ENCODE measurements around the gene OS9.

OS9 gene

DNA sequence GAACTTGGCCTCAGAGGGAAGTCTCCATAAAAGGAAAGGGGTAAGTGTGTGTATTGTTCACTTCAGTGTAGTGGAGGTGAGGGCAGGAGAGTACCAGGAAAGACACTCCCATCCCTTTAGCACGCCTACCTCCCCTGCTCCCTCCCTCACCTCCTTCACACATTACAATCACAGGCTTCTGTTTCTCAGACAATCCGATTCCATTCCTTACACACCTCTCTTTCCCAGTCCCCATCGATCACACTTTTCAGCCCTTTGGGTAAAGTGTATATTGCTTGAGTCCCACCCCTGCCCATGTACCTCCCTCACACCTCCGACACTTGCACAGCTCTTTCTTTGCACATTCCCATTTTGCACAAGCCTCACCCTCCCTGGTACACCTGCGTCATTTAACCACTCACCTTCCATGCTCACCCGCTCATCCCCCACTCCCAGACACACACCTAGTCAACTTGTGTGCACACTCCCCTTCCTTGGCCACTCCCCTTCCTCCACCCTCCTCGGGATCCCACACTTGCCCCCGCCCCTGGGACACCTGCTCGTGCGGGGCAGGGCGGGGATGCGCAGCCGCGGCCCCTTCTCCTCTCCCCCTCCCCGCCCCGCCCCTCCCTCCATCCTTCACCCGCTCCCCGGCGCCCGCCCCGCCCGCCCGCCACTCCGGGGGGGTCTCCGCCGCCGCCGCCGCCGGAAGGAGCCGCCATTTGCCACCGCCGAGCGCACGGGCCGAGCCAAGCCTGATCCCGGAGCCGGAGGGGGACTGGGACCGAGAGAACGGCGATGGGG lies 60.7 kb downstream of the OS9 start, which contains the start of gene MARCHF9:
Gene MARCHF9, plus strand, starts transcription at position 693 of the 783 bp plus-strand sequence. CDS start 426 bp downstream, outside the sequence.
- DNase-seq, result peak; percentile 66

GRCh38 chr12:57755194-57755453 lies 61.2 kb downstream of the OS9 start:
- no peak for DNase-seq

- DNase-seq, result no peak
Measured at GRCh38 chr12:57755454-57756372, 61.8 kb downstream of the OS9 start.

- no peak for DNase-seq
Measured at GRCh38 chr12:57756406-57757341, 62.7 kb downstream of the OS9 start.

DNA sequence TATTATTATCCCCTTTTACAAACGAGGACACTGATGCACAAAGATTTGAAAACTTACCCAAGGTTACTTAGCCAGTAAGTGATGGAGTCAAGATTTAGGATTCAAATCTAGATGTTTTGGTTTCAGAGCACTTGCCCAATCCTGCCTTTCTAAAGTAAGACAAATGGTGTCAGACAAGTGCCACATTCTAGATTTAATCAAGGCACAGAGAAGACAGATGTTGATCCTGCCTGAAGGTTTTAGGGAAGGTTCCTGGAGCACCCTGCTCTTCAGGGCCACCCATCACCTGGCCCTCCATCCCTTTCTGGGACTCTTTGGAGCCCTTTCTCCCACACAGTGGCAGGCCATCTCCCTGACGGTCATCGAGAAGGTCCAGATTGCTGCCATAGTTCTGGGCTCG lies 63.8 kb downstream of the OS9 start:
- DNase-seq, result no peak

- no peak for DNase-seq
Measured at GRCh38 chr12:57758552-57759359, 64.8 kb downstream of the OS9 start.

DNA sequence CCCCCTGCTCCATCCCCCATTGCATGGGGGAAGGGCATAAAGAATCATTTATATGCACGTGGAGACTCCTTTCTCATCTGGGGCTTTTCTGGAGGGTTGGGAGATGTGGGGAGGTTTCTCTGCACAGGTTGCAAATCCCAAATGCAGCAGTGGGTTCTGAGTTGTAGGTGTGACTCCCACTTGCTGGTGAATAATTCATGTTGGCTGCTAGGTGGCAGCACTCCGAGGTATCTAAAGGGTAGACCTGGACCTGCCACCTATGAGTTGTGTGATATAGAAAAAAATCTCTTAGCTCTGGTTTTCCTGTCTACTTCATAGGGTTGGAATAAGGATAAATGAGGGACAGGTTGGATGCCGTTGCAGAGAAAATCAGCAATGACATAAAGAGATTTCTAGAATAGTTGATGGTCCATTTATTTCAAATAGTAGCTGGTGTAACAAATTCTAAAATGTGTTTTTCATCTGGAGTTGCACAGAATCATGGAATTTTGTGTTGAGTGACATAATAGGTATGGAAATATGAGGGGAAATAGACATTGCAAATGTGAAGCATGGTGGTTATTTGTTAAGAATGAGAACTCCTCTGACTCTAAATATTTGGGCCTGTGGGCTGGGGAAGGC lies 65.5 kb downstream of the OS9 start:
- no peak for DNase-seq

- no peak for DNase-seq
Measured at GRCh38 chr12:57760347-57760982, 66.5 kb downstream of the OS9 start.

GRCh38 chr12:57761391-57761998 lies 67.6 kb downstream of the OS9 start:
- DNase-seq, result no peak

GRCh38 chr12:57762463-57762862 lies 68.5 kb downstream of the OS9 start:
- DNase-seq, result no peak

DNA sequence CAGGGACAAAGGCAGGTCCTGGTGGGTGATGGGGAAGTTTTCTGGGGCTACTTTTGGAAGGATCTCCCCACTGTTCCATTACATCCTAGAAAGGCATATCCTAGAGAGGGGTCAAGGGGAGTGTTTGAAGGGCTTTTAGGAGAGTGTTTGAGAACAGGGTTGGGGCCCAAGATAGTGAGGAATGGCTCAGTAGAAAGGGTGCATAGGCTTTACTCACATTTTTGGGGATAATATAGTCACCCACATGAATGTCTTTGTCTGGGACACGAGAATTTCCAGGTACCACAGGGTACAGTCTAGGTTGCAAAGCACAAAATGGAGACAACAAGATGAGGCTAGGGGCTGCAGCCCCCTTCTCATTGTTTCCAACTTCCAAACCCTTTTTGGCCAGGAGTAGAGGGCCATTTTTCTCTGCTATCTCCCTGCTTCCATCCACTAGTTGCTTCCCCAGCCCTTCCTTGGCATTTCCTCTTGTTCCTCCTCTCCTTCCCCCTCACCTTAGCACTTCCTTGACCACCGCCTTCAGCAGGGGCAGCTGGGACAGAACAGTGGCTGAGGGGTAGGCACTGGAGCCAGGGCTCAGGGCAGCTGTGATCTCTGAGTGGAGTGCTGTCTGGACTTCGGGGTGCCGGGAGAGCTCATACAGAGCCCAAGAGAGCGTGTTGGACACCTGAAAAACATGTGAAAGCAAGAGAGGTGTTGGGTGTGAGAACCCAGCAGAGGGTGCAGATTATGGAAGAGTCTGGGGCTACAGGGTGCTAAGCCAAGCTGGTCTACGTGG lies 70.1 kb downstream of the OS9 start:
- DNase-seq, result no peak

GRCh38 chr12:57764662-57765002 lies 70.7 kb downstream of the OS9 start:
- no peak for DNase-seq

DNA sequence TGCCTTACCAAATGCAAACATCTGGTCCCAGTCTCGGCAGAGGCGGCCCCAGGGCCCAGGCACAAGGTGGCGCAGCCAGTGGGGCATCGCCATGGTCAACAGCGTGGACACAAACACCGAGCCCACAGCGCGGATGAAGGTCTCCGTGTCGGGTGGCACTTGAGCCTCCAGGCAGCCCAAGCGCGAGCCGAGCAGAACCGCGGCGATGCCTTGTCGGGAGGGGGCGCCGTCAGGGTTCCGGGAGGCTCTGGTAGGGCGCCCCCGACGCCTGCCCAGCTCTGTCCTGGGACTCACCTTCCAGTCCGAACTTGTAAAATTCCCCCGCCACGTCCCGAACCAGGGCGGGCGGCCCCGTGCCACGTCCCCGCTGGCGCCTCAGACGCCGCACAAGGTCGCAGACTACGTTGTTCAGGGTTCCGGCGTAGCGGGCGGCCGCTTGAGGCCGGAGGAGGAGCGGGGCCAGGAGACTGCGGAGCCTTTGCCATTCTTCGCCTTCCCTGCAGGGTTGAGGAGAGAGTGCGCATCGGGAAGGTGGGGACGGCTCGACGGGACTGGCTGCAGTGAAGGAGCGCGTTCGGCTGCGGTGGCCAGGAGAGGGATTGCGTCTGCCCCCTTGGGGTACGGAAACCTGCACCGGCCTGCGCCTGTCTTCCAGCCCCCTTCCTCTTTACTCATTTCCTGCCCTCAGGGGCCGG lies 71.2 kb downstream of the OS9 start:
- DNase-seq, result no peak

GRCh38 chr12:57765698-57766463 lies 71.9 kb downstream of the OS9 start:
- no peak for DNase-seq

- no peak for DNase-seq
Measured at GRCh38 chr12:57766464-57767304, 72.8 kb downstream of the OS9 start, which contains the start of gene CYP27B1. Gene CYP27B1, minus strand, starts transcription at chr12:57767078. Its CDS starts 37 bp downstream, at chr12:57767041.

GRCh38 chr12:57767305-57767698 lies 73.4 kb downstream of the OS9 start:
- no peak for DNase-seq

GRCh38 chr12:57767876-57768275 lies 73.9 kb downstream of the OS9 start:
- no peak for DNase-seq
